ENCODE measurements around the gene HDAC4.
"Not testable (repeated sequence)": the region's sequence is repeated elsewhere in the genome, so short reads cannot be mapped to it uniquely, and the experiment has no call there.

The HDAC4 gene

DNA sequence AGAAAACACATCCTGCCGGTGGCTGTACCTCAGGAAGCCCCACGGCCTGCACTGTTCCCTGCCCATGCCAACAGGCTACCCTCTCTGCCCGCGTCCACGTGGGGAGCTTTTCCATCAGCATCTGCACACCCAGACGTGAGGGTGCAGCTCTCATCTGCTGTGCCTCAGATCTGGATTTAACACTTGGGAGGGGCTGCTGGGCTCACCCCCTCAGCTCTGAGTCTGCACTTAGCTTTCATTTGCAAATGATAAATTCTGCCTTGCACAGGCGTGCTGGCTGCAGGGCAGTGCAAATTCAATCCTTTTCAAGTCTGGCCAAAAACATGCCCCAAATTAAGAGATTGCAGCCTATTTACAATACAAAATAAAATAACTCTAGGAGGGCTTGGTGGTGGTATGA, 307.3 kb downstream of the HDAC4 start:
- no peak for DNase-seq

DNA sequence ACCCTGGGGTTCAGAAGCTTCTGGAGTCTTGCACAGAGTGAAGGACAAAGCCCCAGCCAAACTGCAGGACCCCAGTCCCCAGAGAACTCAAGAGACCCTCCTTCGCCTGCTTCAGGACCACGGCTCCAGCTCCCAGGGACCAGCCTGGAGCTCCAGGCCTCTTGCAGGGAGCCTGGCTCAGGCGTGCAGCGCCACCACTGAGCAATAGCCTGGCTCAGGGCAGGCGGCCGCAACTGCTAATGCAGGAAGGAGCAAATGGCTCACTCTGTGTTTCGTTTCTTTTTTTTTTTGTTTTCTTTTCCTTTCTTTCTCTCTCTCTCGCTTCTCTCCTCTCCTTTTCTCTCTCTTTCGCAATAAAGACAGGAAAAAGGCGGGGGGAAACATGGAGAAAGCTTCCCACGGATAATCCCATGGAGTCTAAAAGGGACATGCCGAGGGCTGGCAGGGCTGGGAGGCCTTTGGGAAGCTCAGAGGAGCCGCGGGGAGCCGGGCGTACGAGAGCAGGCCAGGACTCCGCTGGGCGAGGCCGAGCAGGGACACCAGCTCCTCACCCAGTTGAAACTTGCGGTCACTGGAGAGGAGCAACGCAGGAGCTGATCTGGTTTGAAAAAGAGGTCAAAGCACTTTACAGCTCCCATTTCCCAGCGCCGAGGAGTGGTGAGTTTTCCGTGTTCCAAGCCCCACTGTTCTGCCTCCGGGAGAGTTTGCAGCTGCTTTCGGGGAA, 308.1 kb downstream of the HDAC4 start:
- DNase-seq = no peak

DNA sequence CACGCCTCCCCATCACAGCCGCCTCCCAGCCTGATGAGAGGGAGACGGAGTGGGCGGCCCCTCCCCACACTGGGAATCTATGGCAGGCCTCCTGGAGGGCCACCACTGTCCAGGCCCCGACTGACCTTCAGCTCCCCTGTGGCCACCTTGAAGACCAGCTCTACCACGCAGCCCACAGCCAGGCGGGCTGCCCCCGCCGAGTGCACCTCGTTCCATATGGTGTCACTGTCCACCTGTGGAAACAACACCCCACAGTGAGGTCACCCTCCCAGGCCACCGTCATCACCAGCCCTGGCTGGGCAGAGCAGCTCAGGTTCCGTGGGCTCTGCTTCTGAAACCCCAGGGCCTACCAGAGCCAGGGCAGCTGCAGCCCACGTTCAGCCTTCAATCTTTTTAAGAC, 310.9 kb downstream of the HDAC4 start:
- DNase-seq = no peak

DNA sequence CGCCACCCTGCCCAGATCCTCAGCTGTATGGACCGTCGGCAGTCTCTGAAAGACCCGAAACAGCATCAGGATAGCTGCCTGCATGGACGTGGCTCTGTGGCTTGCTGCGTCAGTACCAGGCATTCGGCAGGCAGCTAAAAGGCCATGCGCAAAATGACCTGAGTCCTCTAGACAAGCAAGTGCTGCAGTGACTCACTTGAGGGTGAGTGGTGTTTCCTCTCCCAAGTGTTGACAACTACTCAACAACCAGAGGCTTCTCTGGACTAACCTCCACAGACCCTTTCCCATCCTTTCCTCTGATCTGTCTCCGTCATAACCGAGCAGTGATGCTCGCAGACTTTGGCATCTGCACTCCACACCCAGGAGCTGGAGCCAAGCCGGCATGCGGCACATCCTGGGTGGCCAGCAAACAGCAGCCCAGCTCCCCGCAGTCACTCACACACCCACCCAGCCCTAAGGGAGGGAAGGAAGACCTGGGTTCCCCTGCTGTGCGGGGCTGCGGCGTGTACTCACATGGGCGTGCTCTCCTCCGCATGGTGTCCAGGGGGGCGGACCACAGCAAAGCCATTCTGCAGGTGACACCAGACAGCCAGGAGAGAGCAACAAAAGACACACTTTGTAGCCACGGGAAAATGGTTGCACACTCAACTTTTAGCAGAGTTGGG, 313.6 kb downstream of the HDAC4 start:
- DNase-seq = no peak

DNA sequence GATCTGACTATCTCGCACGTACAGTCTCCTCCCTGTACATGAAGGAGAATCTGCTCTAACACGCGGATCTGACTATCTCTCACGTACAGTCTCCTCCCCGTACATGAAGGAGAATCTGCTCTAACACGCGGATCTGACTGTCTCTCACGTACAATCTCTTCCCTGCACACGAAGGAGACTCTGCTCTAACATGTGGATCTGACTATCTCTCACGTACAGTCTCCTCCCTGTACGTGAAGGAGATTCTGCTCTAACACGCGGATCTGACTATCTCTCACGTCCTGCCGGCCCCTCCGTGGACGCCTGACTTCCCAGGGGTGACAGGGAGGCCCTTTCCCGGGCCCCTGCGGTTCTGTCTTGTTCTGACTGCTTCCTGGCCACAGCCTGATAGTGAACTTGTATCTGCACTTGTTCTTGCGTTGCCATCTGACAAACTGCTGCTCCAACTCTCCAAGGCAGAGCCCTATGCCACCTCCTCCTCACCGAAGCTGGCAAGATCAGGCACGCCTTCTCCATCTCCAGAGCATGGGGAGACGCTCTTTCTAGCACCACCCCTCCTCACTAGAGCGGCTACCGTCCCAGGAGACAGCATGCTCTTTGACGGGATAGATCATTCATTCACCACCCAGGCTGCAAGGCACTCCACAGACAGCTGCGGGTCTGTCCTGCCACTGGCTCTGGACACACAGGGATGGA, 314.3 kb downstream of the HDAC4 start:
- no peak for DNase-seq

DNA sequence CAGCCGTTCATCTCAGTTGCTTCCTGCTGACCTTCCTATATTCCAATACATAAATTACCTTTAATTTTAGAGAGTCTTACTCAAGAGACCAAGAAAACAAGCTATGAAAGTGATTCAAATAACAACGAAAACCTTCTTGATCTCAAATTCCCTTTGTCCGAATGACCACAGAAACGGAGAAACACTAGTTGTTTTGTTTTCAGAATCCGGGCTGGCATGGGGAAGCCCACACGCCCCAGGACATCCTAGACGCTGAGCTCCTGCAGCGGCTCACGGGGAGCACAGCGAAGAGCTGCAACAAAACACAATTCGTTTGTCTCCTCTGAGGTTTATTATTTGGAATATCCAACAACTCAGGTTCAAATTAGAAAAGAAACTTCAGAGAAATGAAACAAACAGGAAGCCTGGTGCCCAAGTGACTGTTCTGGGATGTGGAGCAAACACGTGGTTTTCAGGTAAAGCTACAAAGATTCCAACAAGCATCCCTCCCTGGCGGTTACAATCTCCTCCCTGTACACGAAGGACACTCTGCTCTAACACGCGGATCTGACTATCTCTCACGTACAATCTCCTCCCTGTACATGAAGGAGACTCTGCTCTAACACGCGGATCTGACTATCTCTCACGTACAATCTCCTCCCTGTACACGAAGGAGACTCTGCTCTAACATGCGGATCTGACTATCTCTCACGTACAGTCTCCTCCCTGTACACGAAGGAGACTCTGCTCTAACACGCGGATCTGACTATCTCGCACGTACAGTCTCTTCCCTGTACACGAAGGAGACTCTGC, 315.4 kb downstream of the HDAC4 start:
- no peak for DNase-seq

DNA sequence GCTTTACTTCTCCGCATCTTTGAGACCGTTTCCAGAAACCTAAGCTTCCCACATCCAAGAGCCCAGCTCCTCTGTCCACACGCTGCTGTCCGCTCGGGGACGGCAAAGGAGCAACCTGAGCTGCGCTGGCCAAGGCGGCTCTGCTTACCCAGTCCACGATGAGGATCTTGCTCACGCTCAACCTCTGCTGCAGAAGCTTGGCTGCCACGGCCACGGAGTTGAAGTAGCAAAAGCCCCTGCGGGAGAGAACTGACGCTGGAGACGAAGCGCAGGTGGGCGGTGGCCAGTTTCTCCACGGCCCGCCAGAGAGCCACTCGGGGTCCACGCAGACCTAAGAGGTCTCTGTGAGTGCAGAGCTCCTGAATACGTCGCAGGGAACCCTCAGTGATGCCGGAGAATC, 316.8 kb downstream of the HDAC4 start:
- no peak for DNase-seq

DNA sequence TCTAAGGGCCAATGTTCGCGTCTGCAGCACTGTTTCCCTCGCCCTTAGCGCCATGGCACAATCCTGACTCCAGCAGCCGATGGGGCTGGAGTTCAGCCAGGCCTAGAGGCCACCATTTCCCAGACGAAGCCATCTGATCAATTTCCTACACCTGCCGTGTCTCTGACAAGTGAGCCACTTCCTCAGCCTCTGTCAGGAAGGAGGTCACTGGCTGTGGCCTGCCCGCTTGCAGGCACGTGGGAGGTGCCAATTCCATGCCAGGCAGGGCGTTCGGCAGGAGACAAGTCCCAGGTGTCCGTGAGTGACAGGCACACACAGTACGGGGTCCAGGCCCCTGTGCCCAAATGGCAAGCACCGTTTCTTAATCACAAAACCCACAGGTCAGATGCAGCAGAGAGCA, 318.4 kb downstream of the HDAC4 start:
- no peak for DNase-seq

DNA sequence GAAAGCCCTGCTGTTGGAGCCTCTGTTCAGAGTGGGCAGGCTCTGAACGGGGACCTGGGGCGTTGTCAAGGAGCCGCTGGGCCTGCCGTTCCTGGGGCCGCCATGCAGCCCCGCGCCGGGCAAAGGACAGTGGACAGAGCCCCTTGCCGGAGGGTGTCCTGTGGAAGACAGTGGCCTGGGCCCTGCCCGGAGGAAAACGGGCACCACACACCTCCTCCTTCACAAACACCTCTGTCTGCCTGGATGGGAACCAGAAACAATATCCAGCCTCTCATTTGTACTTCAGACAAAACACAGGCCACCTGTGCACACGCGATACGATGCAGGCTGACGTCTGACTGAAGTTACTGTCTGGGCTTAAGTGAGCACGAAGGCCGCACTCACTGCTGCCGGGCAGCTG, 319.2 kb downstream of the HDAC4 start:
- no peak for DNase-seq

DNA sequence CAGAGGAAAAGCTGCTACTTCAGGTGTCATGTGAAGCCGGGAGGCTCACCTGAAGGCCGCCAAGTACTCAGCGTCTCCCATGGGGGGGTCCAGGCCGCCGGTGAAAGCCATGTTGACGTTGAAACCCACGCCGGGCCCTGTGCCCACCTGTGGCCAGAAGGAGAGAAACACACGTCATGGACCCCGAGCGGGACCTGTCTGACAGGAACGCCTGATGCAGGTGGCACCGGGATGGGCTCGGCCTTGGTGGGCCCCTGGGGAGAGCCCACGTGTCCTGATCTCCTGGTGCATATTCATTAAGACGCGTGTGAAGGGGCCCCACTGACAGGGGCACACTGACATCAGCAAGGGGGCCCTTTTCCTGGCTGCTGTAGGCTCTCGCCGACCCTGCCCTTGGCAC, 319.8 kb downstream of the HDAC4 start:
- no peak for DNase-seq

DNA sequence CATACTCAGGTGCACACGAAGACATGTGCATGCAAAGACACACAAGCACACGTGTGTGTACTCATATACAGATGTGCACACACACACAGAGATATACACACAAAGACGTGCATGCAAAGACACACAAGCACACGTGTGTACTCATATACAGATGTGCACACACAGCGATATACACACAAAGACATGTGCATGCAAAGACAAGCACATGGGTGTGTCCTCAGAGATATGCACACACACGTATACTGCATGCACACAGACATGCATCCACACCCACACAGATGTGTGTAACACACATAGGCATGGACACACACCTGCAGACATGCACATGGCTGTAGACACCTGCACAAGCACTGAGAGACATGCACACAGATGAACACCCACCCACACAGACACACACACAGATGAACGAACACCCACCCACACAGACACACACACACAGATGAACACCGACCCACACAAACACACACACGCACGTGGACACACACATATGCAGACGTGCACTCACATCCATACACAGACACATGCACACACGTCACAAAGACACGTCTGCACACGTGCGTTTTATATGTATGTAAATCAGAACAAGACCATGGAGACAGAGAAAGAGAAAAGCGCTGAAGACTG, 321.0 kb downstream of the HDAC4 start:
- DNase-seq = no peak

DNA sequence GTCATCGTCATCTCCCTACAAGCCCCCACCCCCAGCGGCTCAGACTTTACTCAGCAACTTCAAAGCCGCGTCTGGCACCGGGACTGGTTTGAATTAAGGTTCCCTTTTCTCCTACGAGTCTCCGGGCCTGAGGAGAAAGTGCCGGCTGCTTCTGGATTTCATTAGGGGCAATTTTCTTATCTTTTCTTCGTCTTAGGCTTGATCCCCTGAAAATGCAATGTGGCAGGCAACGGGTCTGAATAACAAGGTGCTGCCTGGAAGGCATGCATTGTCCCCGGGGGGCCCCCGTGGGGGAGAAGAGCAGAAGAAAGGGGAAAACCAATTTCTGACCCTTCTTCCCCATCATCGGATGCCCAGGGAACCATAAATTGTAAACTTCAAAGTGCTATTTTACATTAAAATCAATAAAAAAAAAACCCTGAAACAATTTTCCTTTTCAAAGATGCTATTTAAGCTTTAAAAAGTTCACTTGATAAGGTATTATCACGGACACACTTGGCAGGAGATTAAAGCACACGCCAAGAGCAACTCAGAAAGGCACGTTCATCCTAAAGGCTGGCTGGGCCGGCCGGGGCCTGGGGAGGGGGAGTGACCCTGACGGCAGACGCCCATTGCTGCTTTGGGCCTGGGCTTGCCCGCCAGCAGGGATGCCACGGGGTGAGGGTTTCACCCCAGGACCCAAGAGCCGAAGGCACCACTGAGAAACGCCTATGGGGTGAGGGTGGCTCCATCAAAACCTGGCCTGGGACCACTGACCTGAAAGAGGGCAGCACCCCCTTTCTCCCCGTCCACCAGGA, 322.5 kb downstream of the HDAC4 start:
- DNase-seq = no peak

DNA sequence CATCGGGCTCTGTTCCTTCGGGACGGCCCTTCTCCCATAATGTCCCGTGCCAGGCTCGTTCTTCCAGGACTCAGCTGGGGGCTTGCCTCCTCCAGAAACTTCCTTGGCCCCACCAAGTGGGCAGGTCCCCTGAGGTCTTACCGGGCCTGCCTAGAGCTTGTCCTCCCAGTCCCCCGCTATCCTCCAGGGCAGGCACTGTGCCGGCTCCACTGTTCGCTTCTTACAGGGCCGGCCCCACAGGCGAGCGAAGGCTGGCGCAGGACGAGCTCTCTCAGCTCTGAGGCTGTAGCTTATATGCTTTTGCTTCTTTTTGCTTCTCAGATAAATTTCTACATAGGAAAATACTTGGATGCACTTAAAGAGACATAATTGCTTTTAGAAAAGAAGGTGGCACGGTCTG, 323.6 kb downstream of the HDAC4 start:
- no peak for DNase-seq

DNA sequence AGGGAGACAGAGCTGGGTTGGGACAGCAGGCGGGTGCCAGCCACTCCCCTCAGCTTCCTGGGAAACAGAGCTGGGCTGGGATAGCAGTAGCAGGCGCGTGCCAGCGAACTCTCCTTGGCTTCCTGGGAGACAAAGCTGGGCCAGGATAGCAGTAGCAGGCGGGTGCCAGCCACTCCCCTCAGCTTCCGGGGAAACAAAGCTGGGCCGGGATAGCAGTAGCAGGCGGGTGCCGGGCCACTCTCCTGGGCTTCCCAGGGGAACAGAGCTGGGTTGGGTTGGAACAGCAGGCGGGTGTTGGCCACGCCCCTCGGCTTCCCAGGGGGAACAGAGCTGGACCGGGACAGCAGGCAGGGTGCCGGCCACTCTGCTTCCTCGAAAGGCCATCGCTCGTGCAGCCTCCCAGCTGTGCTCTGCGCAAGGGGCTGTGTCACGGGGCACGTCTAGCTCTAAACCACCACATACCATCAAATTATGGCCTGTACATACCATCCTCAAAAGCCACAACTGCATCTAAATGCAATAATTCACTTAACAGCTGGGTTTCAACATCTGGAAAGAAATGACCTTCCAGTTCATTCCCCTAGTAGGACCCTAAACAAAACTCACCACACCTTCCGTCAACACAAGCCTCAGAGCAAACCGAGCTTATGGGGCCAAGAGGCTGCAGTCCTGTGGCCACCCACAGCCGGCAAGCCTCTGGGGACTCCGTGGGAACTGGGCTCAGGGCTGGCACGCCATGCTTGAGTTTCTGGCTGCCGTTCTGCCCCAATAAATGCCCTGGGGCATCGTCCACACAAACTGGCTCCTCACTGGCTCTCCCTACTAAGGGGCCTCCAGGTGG, 324.7 kb downstream of the HDAC4 start:
- DNase-seq = no peak

DNA sequence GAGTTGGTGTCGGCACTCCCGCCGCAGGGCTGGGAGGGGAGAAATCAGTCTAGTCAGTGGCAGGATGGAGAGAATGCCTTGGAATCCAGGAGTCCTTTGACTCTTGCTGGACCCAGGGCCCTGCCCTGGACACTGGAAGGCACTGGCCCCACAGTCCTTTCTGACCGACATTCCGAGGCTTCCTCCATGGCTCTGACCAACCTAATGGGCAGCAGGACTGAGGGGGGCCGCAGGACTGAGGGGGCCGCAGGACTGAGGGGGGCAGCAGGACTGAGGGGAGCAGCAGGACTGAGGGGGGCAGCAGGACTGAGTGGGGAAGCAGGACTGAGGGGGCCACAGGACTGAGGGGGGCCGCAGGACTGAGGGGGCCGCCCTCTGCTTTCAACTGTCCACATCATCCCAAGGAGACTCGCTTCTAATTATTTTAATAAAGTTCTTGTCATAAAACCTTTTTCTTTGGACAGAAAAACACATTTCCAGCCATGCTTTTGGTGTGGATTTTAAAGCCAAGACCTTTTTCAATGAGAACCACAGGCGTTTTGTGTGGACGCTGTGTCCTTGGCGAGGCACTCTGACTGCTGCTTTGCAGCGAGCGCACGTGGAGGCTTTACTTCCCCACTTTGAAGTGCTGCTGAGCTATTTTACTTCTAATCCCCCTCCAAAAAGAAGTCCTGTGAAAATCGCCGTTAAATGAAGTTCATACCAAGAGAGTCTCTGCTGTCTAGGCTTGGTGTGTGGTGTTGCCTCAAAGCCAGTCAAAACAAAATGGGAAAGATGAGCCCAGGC, 326.9 kb downstream of the HDAC4 start:
- no peak for DNase-seq

DNA sequence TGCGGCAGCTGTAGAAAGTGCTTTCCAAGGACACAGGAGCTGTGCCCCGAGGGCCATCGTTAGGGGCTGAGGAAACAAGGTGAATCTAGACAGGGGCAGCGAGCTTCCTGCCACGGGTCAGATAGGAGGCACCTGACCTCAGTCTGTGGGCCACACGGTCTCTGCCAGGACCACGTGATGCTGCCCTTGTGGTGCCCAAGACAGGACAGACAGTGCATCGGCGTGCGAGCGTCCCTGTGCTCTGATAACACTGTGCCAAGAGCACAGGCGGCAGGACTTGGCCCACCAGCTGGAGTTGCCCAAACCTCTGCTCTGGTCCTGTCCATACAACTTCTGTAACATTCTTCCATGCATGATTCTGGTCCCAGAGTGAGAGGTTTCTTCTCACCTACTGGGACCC, 327.6 kb downstream of the HDAC4 start:
- no peak for DNase-seq

DNA sequence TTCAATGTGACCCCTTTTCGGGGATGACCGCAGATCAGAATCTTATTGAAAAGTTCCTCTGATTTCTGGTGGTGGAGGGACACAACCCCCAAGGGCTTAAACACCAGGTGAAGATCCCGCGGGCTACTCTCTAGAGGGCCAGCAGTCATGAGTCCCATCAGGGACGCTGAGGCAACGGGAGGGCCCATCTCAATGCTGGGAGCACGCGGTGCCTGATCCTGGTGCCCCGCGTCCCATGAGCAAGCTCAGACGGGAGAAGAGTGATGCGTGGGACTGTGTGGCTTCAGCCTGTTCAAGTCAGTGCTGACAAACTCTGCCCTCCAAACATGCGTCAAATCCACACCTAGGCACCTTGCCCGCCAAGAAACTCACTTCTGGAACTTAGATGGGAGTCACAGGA, 328.0 kb downstream of the HDAC4 start:
- DNase-seq = no peak

DNA sequence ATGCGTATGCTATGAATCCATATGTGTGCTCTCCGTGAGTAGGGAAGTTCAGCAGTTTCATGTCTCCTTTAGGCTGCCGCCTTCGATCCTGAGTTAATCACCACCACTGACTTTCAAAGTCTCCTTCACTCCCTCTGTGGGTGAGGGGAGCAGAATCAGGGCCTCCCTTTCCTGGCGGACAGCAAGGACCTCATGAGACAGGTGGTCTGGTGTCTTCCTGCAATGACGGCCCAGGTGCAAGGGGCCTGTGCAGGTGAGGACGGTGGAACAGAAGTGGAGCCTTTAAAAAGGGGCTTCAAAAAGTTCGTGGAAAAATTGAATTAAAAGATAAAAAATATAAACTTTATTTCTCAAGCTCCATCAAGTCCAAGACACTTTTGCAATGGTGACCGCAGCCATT, 330.4 kb downstream of the HDAC4 start:
- no peak for DNase-seq

DNA sequence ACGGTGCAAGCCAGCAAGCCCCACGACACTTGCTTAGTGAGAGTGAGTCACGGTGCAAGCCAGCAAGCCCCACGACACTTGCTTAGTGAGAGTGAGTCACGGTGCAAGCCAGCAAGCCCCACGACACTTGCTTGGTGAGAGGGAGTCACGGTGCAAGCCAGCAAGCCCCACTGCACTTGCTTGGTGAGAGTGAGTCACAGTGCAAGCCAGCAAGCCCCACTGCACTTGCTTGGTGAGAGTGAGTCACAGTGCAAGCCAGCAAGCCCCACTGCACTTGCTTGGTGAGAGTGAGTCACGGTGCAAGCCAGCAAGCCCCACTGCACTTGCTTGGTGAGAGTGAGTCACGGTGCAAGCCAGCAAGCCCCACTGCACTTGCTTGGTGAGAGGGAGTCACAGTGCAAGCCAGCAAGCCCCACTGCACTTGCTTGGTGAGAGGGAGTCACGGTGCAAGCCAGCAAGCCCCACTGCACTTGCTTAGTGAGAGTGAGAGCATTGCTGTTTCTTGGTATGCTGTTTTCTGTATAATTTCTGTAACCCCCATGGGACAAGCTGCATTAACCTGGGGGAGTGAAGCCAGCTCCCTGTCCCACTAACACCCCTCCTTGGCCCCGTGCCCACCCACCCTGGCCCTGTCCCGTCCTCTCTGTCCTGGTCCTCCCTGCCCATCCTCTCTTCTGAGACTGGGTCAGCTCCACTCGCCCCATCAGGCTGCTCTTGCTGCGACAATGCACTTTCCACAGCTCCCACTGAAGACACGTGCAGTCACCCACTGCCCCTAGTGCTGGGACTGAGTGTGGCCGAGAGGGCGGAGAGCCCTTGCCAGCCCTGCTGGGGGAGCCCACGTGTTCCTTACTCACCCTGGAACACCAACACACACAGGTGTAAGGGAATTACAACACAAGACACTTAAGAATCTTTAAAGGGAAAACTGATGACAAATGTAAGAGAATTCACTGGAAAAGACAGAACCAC, 331.2 kb downstream of the HDAC4 start:
- not testable (repeated sequence) for DNase-seq
